GM21619 (cell line): ENCODE measurements around the gene SLC22A7.

Experiments used
- ATAC-seq: cut with Tn5 transposase; IDR thresholded peaks from one replicate; pipeline ENCODE4 v1.9.1; 2021; ENCODE audit not compliant: unreplicated experiment

SLC22A7 gene, protein sequence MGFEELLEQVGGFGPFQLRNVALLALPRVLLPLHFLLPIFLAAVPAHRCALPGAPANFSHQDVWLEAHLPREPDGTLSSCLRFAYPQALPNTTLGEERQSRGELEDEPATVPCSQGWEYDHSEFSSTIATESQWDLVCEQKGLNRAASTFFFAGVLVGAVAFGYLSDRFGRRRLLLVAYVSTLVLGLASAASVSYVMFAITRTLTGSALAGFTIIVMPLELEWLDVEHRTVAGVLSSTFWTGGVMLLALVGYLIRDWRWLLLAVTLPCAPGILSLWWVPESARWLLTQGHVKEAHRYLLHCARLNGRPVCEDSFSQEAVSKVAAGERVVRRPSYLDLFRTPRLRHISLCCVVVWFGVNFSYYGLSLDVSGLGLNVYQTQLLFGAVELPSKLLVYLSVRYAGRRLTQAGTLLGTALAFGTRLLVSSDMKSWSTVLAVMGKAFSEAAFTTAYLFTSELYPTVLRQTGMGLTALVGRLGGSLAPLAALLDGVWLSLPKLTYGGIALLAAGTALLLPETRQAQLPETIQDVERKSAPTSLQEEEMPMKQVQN

DNA sequence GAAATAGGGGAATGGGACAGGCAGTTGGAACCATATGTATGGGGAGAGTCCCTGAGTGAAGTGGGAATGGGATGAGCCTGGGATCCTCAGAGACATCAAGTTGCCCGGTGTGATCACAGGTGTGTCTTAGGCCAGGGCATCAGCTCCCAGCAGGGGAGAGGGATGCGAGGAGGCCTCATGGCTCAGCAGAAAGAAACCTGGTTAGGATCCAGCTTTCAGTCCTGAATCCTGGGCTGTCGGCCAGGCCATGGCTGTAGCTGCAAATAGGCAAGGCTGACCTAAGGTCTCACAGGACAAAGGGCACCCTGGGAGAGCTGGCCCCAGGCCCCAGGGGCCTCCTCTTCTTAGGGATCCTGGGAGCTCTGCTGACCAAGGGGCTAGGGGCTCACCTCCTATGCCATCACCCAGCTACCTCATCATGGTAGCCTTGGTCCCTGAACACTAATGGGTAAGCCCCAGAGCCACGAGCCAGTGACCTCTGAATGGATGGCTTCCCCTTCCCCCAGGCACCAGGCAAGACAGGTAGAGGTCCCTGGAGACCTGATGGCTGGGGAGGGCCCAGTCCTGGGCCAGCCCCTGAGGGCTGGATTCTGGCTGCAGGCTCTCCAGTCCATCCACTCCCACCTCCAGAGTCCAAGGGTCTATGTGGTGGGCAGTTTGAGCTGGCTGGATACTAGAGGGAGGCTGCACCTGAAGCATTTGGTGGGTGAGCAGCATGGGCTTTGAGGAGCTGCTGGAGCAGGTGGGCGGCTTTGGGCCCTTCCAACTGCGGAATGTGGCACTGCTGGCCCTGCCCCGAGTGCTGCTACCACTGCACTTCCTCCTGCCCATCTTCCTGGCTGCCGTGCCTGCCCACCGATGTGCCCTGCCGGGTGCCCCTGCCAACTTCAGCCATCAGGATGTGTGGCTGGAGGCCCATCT lies at the start of gene SLC22A7:
SLC22A7 (plus strand) TSS at position 617 of the 921 bp plus-strand sequence; CDS start at position 716, 99 bp downstream.
- no peak for ATAC-seq

DNA sequence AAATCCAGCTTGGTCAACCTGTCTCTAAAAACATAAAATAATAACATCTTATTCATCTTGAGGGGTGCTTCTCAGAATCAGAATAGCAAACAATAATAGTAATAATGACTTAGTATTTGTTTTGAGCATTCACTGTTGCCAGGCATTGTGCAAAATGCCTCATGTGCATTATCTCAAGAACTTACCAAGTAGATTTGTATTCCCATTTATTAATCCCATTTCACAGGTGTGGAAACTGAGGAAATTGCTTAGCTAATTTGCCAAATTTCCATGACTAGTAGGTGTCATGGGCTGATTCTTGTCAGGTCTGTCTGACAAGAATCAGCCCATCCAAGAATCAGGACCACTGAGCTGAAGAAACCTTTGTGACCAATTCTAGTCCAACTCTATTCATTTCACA lies 49.3 kb upstream of the SLC22A7 start:
- ATAC-seq, result no peak

DNA sequence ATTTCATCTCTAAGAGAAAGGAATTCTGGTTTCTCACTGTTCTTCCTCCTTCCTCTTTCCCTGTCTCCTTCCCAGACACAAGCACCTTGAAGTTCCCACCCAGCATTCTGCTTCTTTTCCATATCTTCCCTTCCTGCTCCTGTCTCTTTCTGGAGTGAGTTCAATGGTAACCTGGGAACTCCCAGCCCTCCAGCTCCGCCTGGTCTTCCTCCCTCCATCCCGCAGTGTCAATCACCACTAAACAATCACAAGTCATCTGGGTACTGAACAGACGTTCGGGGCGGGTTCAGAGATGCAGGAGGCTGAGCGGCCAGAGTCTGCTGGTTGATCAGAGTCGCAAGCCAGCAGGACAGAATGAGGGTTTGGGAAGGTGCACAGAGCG lies 47.1 kb upstream of the SLC22A7 start:
- ATAC-seq, result no peak

DNA sequence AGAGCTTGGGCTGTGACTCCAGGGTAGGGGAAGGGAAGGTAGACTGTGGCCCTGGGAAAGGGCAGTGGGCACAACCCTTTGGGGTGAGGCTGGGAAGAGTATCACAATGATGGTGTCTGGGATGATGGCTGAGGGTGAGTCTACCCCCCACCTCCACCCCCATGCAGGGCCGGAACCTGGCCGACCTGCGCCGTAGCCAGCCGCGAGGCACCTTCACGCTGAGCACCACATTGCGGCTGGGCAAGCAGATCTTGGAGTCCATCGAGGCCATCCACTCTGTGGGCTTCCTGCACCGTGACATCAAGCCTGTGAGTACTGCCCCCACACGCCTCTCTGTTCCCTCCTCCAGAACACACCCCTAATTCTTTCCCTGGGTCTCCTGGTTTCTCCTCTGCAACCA lies 44.7 kb upstream of the SLC22A7 start:
- no peak for ATAC-seq

DNA sequence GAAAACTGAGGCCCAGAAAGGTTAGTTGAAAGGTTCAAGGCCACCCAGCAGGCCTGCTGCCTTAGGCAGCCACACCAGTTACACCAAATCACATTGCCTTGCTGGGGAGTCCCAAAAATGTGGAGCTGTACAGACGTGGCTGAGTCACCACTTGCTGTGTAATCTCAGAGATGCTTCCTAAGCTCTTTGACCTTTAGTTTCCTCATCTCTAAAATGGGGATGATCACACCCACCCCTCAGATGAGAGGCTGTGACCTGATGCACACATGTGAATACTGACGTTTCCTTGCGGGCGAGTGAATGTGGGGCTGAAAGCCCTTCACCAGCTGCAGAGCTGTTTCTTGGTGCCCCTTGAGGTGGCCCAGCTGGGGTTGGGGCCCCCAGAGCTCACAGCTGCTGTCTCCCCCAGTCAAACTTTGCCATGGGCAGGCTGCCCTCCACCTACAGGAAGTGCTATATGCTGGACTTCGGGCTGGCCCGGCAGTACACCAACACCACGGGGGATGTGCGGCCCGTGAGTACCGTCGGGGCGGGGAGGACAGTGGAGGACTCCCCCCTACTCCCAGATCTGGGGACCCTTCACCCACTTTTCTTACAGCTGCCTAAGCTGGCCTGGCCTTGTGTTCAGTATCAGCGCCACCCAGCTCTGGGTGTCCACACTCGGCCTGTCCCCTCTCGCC lies 43.8 kb upstream of the SLC22A7 start:
- ATAC-seq, result no peak

DNA sequence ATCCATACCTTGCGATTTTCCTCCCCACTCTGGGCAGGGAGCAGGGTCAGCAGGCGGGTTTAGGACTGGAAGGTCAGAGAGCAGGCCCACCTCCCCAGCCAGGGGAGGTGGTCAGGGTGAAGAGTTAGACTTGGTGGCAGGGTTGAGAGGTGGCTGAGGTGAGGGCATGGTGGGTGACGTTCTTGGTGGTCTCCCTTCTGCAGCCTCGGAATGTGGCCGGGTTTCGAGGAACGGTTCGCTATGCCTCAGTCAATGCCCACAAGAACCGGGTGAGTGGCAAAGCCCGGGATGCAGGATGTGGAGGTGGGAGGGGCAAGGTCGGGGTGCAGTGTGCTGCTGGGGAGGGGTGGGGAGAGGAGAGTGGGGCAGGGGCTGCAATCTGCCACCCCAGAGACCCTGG lies 43.2 kb upstream of the SLC22A7 start:
- ATAC-seq, result no peak

DNA sequence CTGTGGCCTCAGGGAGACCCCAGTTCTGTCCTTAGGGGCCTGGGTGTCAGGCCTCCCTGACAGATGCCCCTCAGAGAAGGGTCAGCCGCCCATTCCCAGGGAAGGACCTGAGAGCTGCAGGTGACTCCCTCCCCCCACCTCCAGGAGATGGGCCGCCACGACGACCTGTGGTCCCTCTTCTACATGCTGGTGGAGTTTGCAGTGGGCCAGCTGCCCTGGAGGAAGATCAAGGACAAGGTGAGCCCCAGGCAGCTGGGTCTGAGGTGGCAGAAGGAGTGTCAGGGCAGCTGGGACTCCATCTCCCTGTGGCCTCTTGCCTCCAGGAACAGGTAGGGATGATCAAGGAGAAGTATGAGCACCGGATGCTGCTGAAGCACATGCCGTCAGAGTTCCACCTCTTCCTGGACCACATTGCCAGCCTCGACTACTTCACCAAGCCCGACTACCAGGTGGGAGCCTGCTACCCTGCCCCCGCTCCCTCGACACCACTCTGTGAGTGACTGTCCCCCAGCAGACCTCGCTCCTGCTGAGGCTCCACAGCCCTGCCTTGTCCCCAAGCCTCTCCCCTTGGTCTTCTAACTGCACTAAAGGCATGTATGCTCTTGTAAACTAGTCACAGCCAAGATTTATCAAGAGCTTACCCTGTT lies 42.5 kb upstream of the SLC22A7 start:
- no peak for ATAC-seq

DNA sequence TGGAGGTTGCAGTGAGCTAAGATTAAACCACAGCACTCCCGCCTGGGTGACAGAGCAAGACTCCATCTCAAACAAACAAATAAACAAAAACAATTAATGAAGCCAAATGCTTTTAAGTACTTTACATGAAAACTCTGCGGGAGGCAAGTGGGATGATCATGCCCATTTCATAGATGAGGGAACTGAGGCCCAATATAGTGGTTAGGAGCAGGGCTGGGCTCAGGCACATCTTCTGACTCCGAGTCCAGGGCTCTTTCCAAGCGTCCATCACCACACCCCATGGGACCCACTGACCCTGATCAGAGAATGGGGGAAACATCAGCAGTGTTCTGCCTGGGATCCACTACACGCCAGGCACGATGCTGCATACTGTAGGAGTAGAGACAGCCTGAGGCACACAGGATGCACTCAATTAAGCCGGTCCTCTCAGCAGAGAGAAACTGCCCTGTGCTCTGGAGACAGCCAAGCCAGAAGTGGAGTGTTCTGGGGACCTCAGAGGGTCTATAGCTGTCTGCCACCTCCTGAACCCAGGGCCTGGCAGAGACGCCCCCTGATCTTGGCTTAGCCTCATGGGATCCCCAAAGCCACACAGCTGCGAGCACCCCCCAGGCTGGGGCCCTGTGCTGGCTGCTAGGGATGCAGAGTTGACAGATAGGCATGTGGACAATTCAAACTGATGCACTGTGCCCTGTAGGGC lies 41.2 kb upstream of the SLC22A7 start:
- no peak for ATAC-seq

DNA sequence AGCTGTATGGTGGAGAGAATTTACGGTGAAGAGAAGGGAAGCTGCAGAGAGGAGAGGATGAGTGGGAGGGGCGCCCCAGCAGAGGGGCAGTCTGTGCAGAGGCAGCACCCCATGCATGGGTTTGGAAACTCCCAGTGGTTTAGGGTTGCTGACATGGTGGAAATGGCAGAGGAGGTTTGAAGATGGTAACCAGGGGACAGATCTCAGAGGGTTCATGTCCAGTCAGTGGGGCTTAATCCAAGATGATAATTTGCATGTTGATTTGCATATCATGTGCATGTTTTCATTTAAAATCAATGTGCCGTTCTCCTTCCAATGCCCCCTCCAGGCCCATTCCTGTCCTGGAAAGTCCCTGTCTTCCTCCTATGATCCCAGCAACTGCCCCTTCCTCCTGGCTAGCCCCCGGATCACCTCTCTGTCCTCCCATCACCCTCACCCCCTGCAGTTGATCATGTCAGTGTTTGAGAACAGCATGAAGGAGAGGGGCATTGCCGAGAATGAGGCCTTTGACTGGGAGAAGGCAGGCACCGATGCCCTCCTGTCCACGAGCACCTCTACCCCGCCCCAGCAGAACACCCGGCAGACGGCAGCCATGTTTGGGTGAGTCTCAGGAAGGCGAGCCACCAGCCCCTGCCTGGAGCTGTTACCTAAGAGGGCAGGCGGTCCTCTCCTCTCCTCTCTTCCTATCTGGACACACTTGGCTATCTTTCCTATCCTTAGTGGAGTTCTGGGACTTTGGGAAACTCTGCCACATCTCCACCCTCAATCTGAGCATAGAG lies 40.5 kb upstream of the SLC22A7 start:
- no peak for ATAC-seq

DNA sequence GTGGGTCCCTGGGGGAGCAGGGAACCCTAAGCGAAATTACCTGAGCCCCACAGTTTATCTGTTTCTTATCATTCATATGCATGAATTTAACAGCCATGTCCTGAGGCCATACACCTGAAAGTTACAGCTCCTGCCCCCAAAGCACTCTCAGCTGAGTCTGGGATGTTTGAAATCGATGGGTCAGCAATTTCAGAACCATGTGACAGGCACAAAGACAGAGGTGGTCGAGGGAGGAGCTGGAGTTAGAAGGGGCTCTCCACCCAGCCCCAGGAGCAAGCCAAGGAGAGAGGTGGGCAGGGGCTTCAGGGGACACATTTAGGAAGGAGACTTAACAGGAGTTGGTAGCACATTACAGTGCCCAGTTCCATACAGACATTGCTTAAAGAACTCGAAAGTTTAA lies 39.9 kb upstream of the SLC22A7 start:
- ATAC-seq, result no peak

DNA sequence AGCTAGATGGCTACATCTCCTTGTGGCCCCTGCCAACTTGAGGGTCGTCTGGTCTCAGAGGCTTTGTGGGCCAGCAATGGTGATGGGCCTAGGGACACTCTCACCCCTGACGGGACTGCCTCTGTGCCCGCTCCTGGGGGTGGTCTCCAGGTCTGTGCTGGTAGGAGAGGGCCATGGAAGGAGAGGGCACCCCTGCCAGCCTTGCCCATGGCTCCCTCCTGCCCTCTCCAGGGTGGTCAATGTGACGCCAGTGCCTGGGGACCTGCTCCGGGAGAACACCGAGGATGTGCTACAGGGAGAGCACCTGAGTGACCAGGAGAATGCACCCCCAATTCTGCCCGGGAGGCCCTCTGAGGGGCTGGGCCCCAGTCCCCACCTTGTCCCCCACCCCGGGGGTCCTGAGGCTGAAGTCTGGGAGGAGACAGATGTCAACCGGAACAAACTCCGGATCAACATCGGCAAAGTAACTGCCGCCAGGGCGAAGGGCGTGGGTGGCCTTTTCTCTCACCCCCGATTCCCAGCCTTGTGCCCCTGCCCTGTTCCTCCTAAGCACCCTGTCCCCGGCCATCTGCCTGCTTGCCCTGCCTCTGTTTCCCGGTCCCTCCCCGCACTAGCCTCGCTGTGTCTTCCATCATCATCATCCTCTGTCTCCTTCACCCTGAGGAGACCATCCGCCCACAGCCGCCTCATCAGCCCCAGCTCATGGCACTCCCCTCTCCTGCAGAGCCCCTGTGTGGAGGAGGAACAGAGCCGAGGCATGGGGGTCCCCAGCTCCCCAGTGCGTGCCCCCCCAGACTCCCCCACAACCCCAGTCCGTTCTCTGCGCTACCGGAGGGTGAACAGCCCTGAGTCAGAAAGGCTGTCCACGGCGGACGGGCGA lies 39.0 kb upstream of the SLC22A7 start:
- no peak for ATAC-seq

DNA sequence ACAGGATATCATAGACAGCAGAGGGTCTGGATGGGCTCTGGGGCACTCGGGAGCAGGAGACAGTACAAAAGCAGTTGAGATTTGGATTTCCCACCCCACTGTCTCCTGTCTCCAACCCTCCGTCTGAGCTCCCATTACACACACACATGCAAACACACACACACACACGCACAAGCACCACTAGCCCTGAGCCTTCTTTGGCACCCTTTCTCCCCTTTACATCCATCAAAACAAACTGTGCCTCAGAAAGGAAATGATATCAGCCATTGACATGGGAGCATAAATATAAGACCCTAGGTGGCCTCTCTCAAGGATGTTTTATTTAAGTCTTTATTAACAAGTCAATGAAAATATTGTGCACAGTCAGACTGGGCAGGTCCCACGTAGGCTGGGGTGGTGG lies 37.3 kb upstream of the SLC22A7 start:
- ATAC-seq, result no peak

DNA sequence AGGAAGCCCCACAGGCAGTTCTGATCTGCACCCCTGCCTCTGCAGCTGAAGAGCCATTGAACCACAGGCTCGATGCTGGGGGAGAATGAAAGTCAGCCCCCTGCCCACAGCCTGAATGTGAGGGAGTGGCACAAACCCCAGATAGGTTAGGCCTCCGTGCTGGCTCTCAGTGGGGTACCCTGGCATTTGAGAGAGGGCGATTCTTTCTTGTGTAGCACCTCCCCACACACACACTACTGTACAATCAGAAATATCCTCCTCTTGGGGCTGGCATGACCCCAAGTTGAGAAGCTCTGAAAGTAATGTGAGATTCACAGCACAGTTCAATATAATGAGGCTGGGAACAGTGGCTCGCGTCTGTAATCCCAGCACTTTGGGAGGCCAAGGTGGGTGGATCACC lies 36.9 kb upstream of the SLC22A7 start:
- ATAC-seq, result no peak

DNA sequence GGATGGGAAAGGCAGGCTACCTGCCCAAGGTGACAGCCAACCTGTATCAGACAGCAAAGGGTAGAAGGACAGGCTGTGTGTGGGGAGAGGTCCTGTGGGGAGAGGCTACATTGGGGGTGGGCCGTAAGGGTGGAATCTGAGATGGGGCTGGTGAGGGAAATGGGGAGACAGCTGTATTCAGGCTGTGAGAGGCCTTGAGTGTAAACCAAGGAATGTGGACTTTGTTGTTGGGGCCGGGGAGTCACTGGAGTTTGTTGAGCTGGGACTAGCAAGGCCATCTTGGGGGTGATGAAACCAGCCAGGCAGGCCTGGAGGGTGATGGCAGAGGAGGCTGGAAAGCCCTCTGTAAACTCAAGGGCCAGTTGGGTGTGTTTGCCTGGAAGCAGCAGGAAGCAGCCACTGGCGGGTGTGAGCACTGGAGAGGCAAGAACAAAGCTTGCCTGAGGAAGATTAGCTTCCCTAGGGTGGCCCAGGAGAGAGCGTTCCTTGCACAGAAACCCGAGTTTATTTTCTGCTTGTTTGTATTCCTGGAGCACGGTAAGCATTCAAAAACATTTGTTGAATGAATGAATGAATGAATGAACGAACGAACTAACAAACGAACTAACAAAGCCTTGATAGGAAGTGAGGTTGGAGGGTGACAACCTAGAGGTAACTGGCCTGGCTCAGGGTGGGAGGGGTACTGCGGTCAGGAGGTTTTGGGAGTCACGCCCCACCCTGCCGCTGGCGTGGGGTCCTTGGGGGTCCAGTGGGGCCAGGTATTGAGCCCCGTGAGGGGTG lies 35.9 kb upstream of the SLC22A7 start:
- ATAC-seq, result no peak

DNA sequence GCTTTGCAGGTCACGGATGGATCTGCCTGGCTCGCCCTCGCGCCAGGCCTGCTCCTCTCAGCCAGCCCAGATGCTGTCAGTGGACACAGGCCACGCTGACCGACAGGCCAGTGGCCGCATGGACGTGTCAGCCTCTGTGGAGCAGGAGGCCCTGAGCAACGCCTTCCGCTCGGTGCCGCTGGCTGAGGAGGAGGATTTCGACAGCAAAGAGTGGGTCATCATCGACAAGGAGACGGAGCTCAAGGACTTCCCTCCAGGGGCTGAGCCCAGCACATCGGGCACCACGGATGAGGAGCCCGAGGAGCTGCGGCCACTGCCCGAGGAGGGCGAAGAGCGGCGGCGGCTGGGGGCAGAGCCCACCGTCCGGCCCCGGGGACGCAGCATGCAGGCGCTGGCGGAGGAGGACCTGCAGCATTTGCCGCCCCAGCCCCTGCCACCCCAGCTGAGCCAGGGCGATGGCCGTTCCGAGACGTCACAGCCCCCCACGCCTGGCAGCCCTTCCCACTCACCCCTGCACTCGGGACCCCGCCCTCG lies 35.2 kb upstream of the SLC22A7 start:
- ATAC-seq, result no peak

DNA sequence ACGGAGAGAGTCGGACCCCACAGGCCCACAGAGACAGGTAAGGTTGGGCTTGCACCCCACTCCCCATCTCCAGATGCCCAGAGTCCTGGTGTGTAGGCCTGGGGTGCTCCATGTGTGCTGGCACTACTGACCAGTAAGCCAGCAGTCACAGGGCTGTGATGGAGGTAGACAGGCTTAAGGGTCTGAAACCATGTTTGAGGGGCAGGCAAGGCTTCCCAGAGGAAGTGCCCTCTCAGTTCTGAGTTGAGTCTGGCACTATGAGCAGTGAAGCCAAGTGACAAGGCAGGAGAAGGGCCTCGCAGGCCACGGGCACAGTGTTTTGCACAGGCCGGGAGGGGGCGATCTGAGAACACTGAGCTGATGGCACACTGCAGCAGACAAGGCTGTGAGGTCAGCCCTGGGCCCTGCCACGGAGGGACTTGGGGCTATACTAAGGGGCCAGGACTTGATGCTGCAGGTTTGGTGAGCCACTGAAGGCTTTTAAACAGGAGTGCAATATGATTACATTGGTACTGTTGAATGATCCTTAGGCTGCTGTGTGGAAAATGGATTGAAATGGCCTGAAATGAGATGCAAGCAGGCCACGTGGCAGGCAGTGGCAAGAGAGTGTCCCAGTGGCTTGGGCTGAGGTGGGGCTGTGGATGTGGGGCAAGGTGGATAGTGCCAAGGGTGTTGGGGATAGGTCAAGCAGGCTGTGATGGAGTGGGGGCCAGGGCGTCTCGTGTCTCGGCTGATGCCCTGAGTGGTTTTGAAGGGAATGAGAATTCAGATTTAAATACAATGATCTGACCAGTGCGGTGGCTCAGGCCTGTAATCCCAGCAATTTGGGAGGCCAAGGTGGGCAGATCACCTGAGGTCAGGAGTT lies 34.5 kb upstream of the SLC22A7 start:
- ATAC-seq, result peak; percentile 93
